Keratinocyte (primary cell): ENCODE results near the gene GPR137.

Source experiments
- EZH2 ChIP-seq: IDR thresholded peaks from one replicate; pipeline ENCODE4 v1.6.1; 2012; ENCODE audit warnings: inconsistent platforms, mild to moderate bottlenecking, low read length, moderate library complexity
- TF ChIP-seq, protein P1 (sequence below), 3 experiments: IDR thresholded peaks in 1 of 3; conservative IDR thresholded peaks in 1 of 3; optimal IDR thresholded peaks in 1 of 3; 2 replicates in 2 of 3; 3 replicates in 1 of 3; pipeline versions ENCODE3 to v1.5.1; 2011; ENCODE audit warnings: low read length in 3 of 3, mild to moderate bottlenecking in 3 of 3, moderate library complexity in 2 of 3, control low read depth in 1 of 3, inconsistent platforms in 1 of 3; ENCODE audit not compliant: insufficient read depth in 2 of 3; ENCODE audit errors: extremely low read depth in 1 of 3

DNA sequence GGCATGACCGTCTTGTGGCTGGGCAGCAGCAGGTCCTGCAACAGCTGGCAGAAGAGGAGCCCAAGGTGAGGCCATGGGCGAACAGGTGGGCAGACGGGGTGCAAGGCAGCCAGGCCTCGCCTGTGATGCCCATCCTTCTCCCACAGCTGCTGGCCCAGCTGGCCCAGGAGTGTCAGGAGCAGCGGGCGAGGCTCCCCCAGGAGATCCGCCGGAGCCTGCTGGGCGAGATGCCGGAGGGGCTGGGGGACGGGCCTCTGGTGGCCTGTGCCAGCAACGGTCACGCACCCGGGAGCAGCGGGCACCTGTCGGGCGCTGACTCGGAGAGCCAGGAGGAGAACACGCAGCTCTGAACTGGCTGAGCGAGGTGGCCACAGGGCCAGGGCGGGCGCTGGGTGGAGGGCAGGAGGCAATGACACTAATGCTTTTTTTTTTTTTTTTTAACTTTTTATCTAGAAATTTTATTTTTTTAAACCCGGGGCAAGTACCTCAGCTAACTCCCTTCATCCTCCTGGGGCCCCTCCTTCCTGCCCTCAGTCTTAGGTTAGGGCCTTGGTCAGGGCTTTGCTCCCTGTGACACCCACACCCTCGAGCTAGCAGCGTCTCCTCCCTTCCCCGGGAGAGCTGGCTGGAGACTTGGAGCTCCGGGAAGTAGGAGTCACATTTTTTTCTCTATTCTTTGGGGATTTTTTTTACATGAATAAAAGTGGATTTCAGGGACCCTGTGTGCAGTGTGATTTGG, 18.3 kb upstream of the GPR137 start:
- TF ChIP-seq, protein P1, sequence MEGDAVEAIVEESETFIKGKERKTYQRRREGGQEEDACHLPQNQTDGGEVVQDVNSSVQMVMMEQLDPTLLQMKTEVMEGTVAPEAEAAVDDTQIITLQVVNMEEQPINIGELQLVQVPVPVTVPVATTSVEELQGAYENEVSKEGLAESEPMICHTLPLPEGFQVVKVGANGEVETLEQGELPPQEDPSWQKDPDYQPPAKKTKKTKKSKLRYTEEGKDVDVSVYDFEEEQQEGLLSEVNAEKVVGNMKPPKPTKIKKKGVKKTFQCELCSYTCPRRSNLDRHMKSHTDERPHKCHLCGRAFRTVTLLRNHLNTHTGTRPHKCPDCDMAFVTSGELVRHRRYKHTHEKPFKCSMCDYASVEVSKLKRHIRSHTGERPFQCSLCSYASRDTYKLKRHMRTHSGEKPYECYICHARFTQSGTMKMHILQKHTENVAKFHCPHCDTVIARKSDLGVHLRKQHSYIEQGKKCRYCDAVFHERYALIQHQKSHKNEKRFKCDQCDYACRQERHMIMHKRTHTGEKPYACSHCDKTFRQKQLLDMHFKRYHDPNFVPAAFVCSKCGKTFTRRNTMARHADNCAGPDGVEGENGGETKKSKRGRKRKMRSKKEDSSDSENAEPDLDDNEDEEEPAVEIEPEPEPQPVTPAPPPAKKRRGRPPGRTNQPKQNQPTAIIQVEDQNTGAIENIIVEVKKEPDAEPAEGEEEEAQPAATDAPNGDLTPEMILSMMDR (optimal IDR thresholded peaks at IDR 0.05 in 1 of 3, IDR thresholded peaks at IDR 0.05 in 1 of 3, conservative IDR thresholded peaks at IDR 0.05 in 1 of 3; ENCODE audit: extremely low read depth in 1 of 3, insufficient read depth in 2 of 3, low read length in 3 of 3), result no peak
- TF ChIP-seq EZH2, result no peak
